HG02623 (cell line): Measurements from ENCODE around the gene KLHL34.

Experiments
- ATAC-seq: cut with Tn5 transposase; IDR thresholded peaks from one replicate; pipeline ENCODE4 v1.9.1; 2021; ENCODE audit warnings: moderate library complexity; ENCODE audit not compliant: unreplicated experiment

The KLHL34 gene

DNA sequence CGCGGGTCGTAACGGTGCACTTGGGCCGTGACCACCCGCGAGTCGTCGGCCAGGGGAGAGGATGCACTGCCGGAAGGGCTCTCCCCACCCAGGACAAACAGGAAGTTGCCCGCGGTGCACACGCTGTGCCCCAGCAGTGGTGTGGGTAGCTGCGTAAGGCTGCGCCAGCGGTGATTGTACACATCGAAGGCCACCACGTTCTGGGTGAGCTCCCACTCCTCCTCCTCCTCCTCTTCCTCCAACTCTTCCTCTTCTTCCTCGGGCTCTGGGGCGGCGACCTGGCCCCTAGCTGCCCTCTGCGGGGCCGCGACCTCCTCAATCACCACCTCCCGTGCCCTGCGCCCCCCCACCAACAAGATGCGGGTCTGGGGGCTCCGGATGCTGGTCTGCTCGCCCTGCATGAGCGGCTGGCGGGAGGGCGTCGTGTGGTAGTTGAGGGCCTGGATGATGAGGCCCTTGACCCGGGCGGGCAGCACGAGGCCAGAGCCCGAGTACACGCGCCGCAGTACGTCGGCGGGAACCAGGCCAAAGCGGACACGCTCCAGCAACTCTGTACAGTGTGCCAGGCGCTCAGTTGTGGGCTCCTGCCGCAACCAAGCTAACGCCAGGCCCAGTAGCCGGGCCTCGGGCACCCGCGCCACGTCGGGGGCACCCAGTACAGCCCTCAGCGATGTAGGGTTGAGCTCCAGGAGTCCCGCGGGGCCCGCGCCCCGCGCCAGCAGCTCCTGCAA lies 1.4 kb downstream of the KLHL34 start:
- no peak for ATAC-seq

DNA sequence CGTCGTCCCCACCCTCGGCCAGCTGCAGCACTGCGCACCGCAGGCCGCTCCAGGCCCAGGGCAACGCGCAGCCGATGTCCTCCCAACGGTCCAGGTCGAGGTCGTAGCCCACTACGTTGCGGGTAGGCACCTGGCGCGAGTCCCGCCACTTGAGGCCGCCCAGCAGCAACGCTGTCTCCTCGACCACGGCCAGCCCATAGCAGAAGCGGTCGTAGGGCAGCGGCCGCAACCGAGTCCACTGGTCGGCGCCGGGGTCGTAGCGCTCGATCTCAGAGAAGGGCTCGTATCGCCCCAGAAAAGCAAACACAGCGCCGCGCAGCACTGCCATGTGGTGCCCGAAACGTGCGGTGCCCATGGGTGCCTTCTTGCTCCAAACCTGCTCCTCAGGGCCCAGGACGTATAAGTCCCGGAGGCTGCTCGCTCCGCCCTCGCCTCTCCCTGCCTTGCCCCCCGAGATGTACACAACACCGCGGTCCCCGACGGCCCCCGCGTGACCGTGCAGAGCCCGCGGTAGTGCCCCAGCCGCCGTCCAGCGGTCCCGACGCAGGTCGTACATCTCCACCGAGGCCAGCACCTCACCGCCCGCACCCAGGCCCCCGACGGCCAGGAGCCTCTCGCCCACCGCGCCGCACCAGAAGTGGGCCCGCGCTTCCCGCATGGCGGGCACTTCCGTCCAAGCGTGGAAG lies 2.1 kb downstream of the KLHL34 start:
- ATAC-seq = no peak

DNA sequence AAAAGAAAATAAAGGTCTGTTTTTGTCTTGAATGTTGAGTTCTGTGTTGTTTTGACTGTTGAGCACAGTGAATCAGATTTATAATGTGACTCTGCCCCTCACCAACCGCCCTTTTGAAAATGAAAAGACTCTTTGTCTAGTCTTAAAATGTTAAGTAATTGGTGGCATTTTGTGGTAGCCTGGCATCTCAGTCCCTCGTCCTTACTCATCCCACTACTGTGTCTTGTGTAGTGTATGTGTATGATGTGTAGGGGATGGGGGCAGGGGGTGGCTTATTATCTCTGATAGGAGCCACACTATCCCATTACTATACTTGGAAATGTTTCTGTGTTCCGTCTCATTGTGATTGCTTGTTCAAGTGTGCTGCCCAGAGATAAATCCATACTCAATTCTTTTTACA lies 12.2 kb downstream of the KLHL34 start:
- ATAC-seq = no peak

DNA sequence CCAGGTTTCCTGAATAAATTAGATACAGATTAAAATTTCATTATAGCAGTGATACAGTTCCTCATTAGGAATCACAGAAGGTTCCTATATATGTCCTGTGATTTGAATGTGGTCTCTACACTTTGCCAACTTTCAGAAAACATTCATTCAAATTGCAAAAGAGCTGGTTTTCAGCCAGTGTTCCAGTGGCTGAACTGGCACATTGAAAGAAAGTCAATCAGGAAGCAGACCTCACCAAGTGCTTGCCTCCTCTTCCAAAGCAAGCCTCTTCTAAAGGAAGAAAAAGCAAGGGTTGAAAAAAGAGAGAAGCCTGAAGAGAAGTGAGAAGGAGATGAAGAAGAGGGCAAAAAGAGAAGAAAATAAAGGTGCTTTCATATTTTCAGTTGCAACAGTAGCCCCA lies 12.7 kb downstream of the KLHL34 start:
- ATAC-seq = no peak

DNA sequence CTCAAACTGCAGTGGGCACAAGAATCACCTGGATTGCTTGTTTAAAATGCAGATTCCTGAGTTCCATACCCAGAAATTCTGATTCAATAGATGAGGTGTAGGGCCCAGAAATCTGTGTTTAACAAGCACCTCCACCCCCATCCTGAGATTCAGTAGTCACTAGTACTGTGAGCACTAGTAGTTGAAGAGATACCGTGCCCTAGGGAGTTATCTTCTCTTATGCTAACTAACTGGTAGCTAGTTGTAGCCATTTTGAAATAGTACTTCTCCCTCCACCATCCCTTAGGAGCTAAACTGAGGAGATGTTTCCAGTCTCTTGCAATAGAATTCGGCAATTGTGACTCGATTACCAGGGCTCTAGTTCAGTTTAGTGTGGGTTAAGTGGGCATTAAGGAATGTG lies 18.4 kb downstream of the KLHL34 start:
- no peak for ATAC-seq

DNA sequence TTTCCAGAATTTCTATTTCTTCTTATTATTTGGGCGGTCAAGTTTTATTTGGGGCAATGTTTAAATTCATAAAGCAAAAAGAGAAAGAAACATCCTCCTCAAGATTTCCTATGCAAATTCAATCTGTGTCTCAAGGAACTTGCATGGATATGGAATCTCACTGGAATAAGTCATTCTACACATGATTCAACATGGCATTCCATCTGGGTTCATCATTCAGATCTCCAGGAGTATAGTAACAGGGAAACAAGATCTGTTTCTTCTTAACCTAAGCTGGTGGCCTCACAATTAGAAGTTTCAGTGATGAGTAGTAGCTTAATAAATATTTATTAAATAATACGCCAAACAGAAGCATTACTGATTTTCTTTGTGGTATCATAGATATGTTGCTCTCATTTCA lies 19.8 kb downstream of the KLHL34 start:
- no peak for ATAC-seq

DNA sequence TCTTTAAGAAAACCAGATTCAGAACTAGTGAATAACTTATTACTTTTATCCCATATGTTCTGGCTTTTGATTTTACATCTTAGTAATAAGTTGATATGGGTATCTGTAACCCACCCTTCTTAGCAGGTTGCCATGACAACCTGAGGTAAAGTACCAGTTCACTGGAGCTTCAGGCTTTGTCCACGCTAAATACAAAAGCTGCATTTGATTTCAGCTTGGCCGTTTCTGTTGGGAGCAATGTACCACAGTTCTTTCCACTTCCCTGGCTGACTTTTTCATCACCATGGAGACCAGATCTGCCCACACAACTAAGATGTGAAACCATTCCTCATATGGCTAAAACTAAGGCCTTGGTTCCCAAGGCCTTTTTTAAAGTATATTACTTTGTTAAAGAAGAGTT lies 26.1 kb downstream of the KLHL34 start:
- ATAC-seq = no peak

DNA sequence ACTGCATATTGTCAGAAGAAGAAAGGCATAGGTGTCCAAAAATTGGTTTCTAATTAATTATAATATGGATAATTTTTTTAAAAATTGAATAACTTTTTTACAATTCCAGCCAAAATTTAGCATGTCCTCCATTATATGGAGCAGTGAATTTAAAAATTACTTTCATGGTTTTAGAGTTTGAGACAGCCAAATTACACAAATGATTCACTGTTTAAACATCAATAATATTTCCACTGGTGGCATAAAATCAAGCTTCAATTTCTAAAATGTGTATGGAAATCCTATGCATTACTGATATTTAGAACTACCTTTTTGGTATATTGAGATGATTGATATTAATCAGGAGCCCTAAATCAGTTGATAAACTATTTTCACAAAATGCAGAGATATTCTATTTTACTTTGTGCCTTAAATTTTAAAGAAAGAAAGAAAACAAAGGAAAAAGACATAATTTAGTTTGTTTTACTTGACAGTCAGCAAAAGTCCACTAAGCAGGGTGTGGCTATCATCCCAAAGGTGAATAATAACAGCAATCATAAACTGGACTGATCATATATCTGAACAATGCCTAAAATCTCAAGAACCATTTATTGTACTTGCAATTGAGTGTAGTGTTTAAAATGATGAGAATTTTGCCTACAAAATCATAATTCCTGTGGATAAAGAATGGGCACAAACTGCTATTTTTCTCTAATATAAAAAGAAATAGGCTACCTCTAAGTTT lies 34.2 kb downstream of the KLHL34 start:
- ATAC-seq = no peak

DNA sequence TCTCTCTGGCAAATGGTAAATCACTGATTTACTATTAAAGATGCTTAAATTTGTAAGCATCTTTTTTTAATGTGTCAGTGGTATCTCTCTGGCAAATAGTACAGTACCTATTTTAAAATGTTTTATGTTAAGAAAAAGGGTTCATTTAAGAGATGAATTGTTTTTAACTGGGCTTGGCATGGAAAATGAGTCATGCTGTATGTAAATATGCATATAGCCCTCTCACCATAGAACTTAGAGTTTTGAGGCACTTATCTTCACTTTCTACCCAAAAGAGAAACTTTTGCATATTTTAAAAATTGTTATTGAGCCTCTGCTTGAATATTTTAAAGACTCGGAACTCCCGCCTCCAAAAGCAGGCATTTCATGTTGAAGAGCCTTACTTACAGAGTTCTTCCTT lies 37.9 kb downstream of the KLHL34 start:
- ATAC-seq = no peak

DNA sequence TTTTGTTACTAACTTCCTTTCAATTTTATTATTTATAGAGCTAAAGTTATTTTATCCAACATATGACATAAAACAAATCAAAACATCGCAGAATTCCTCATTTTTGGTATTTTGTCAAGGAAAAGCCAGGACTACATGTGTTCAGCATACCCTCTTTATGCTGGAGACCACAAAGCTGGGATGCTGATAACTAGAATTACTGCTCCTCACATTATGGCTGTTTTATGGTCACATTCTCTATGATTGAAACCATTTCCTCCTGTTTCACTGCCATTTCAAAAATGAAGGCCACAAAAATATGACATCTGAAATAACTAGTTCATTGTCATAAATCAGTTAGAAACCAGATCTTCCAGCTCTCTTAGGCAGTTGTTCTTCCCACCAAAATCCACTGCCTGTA lies 41.7 kb downstream of the KLHL34 start:
- ATAC-seq = no peak

DNA sequence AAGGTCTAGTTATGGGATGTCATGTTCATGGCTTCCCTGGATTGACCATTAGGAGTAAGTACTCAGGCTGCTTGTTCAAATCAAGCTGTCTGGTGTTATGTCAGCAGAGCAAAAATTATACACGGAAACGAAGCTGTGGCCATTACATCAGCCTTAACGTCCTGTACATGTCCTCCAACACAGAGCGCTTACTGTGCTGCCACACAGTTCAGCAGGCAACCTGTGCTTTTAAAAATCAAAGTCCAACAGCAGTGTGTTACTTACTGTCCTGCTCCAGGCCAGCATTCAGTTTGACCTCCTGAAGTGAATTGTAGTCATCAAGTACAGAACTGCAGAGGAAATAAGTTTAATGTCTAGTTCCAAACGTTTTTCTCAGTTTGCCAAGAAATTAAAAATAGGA lies 46.0 kb downstream of the KLHL34 start:
- no peak for ATAC-seq

DNA sequence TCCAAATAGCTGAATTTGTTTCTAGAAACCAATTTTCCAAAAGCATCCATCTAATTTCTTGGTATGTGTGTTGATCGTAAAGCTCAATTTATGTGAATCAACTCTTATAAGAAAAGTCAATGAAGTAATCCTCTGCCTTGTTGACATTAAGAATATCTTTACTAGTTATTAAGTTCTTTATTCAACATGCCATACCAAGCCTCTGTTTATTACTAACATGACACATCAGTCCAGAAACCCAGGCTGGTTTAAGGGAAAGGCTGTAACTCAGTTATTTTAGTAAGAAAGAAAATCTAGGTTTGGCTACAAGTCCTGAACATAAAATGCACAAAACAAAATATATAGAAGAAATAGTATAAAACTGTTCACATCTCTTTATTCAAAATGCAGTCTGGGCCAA lies 48.0 kb downstream of the KLHL34 start:
- no peak for ATAC-seq

DNA sequence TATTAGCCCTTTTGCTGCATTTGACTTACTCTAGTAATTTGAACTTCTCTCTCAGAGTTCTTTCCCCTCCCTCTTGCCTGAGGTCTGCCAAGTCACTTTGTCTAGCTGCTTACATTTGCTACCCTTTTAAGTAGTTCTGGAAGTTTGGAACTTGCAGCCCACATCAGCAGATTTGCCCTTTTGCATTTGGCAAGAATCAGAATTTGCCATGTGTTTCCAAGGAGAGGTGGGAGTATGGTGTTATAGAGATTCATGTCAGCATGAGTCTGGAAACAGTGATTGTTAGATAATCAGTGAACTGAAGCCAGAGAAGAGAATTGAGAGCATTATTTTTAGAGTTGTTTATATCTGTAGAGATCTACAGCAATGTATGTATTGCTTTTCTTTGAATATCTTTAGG lies 52.1 kb downstream of the KLHL34 start:
- no peak for ATAC-seq
